GM12865 (cell line): ENCODE results near the gene FAM131C.
"Not testable (repeated sequence)": the region's sequence is repeated elsewhere in the genome, so short reads cannot be mapped to it uniquely, and the experiment has no call there.

ENCODE experiments used
- DNase-seq: peaks from one replicate; pipeline ENCODE4 v3.0.0; 2010; ENCODE audit warnings: low read depth
- H3K4me3 ChIP-seq: 2 replicates; pipeline ENCODE4 v1.5.1; 2011; ENCODE audit warnings: mild to moderate bottlenecking, low read depth, low read length, control low read depth
- TF ChIP-seq, protein P1 (sequence below): IDR thresholded peaks from 2 replicates; pipeline ENCODE4 v1.5.1; 2011; ENCODE audit warnings: low read length, control low read depth, low read depth, inconsistent platforms; ENCODE audit not compliant: insufficient read depth; ENCODE audit errors: missing control alignments

FAM131C gene

DNA sequence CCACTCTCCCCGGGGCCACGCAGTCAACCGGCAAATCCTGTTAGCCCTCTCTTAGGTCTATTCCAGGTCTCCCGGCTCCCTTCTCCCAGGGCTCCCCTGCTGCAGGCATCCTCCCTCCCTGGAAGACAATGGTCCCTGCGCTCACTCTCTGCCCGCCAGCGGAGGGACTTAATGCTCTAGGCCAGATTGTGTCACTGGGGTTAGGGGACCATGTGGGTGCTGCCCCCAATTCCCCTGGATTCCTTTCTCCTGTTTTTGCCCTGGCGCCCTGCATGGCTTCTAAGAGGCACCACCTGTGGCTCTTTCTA, 8.2 kb downstream of the FAM131C start:
- TF ChIP-seq, protein P1, sequence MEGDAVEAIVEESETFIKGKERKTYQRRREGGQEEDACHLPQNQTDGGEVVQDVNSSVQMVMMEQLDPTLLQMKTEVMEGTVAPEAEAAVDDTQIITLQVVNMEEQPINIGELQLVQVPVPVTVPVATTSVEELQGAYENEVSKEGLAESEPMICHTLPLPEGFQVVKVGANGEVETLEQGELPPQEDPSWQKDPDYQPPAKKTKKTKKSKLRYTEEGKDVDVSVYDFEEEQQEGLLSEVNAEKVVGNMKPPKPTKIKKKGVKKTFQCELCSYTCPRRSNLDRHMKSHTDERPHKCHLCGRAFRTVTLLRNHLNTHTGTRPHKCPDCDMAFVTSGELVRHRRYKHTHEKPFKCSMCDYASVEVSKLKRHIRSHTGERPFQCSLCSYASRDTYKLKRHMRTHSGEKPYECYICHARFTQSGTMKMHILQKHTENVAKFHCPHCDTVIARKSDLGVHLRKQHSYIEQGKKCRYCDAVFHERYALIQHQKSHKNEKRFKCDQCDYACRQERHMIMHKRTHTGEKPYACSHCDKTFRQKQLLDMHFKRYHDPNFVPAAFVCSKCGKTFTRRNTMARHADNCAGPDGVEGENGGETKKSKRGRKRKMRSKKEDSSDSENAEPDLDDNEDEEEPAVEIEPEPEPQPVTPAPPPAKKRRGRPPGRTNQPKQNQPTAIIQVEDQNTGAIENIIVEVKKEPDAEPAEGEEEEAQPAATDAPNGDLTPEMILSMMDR: no peak
- H3K4me3 ChIP-seq: no peak overlapping the region
- DNase-seq: no peak

DNA sequence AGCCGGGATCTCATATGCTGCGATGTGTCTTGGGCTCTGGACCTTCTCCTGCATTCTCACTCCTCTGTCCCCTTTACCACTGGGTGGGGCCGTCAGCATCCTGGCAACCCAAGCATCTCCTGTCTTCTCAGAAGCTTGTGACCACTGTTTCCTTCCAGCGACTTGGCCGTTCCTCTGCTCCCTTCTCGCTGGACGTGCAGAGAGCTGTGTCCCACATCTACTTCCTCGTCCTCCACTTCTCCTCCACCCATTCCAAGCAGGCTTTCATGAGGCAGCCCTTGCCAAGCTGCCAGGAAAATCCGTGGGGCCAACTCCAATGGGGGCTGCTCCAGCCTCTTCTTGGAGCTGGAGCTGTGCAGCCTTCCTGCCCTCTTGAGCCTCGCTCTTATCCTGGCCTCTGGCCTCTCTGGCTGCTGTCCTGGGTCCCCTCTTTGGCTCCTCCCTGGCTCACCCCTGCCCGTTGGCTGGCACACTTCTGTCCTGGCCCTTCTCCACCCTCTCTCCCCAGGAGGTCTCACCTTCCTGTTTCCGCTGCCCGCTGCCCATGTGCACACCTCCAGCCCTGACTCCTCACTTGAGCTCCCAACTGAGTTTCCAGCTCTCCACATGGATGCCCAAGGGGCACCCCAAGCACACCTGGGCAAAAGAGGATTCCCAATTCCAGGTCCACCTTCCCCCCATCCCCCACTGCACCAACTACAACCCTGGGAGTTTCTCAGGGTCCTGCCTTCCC, 8.7 kb downstream of the FAM131C start:
- H3K4me3 ChIP-seq: no peak overlapping the region
- DNase-seq: no peak
- TF ChIP-seq, protein P1: no peak

DNA sequence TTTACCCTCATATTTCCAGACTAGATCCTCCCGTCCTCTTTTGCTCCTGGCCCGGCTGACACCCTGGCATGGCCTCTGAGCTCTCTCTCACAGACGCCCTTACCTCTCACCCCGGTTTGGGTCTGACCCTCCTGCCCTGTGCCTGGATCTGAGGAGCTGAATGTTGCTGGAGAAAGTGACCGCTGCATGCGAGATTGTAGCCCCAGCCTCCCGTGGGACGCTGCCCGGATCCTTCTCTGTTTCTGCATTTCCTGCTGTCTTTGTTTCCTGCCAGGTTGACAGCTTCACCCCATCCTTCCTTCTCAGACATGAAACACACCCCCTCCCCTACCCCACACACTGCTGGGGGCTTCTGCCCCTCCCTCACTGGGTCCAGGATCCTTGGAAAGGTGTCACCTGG, 9.5 kb downstream of the FAM131C start:
- TF ChIP-seq, protein P1: no peak
- no peak for DNase-seq
- no peak overlapping the region for H3K4me3 ChIP-seq

DNA sequence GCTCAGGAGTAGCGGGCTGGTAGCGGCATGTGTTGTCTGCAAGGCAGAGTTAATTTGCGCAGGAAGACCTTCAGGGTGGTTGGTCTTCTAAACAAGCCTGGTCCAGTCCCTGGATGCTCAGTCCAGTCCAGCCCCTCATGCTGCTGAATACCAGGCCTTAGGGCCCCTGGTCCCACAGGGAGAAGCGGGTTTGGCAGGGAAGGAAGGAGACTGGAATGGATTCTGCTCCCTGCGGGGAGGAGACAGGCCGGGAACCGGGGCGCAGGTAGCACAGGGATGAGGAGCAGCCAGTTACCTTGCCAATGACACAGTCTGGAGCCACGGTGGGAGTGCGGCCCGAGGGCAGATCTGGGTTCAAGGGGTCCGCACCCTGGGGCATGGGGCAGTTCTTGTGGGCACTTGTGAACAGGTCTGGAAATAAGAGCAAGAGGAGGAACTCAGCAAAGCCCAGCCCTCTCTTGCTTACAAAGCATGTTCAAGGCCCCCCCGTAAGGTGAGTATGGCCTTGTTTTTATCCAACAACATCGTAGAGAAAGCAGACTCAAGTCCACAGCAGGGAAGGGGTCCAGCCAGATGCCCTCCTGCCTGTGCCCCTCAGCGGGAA, 10.1 kb downstream of the FAM131C start:
- TF ChIP-seq, protein P1: no peak
- no peak overlapping the region for H3K4me3 ChIP-seq
- no peak for DNase-seq

DNA sequence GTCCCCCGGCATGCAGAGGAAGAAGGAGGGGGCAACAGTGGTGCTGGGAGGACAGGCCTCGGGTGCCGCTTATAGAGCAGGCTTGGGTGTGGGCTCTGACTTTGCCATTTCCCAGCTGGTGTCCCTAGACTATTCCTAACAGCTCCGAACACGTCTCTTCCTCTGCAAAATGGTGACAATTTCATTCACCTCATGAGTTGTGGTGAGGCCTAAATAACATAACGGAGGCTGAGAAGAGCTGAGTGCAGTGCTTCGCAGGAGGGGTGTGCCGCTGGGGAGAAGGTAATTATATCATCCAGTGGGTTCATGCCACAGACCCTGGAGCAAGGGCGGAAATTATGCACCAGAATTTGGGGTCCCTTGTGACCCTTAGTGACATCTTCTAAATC, 10.8 kb downstream of the FAM131C start:
- DNase-seq, H3K4me3 ChIP-seq: not testable (repeated sequence)

DNA sequence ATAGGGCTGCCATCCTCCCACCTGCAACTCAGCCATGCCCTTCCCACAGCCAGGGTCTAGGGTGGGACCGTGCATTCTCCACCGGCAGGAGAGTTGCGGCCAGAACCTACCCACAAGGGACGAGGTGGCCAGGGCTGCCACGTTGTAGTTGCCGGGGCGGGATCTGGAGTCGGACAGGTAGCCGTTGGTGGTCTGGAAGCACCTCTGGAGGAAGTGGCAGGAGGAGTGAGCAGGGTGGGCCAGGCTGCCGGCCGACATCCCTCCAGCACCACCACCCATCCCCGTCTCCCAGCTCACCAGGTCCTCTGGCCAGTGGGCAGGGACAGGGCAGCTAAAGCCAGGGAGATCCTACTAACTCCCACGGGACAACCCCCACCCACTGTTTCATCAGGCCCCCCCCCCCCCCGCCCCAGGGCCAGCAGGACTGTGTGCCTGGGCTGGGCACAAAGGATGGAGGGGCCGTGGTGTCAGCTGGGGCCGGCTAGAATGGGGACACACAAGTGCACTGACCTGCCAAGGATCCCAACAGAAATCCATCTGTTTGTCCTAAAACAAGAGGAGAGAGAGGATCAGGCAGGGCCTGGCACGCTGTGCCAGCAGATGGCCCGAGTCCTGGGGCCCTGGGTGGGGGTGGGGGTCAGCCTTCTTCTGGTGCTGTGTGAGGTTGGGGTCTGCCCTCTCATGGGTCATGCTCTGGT, 11.3 kb downstream of the FAM131C start:
- DNase-seq, H3K4me3 ChIP-seq: not testable (repeated sequence)

DNA sequence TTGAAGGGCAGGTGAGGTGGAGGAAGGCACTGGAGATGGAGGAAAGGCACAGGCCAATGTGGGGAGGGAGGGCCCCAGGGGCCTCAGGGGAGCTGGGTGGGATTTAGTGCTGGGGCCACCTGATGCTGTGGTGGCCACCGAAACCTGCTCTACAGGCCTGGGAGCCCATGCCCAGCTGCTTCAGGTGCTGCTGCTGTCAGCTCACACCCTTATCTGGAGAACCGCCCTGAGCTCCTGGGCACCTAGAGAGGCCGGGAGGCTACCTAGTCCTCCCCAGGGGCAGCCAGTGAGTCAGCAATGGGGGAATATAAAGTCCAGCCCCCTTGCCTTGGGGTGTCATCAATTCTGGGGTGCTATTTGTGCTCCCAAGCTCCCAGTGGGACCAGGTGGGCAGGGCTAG, 12.2 kb downstream of the FAM131C start:
- TF ChIP-seq, protein P1: no peak
- DNase-seq: no peak
- H3K4me3 ChIP-seq: no peak overlapping the region

DNA sequence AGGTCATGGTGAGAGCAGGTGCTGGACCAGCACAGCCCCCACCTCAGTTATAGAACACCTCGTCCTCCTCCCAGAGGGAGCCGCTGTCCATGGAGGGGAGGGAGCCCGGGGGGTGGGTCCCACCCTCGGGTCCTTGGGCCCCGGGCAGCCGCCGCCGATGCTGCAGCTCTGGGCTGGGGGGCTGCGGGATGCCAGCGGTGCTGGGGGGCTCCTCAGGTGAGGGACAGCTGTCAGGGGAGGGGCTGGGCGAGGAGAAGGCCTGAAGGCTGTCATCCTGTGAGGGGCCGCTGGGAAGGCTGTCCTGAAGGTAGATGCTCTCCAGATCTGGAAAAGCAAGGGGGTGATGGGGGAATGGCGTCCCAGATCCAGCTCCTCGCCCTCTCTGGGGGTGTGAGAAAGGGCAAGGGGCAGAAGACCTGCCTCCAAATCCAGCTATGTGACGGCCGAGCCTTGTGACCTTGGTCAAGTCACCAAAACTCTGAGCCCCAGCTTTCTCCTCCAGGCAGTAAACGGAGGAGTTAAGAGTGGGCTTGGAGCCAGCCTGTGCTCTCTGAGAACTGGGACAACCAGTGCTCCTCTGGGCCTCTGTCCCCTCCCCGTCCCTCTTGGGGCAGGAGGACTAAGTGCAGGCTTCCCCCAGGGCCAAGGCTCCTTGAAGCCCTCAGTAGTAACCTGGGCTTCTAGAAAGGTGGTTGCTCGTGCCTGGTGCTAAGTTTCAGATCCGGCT, 14.9 kb downstream of the FAM131C start:
- not testable (repeated sequence) for DNase-seq, H3K4me3 ChIP-seq

DNA sequence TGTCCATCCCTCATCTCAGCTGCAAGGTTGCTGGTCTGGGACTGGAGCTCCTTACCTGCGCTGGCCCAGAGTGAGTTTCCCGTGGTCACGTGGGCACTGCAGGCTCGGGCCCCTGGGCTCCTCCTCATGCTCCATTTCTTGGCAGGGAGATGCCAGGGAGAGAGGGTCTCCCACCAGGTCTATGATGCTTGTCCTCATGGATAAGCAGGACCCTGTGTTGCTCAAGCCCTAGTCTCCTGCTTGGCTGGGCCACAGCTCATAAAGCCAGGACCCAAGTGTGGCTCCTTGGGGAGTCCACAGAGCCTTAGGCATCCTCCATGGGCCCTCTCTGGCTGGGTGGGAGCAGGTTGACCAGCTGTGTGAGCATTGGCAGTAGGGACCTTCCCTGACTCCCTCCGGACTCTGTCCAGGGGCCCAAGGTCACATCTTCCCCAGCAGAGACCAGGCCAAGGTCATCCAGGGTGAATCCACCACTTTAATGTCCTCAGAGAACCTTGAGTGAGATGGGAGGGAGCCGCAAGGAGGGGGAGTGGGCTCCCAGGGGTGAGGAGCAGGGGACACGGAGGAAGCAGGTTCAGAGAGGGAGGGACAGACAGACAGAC, 16.0 kb downstream of the FAM131C start:
- DNase-seq, H3K4me3 ChIP-seq: not testable (repeated sequence)

DNA sequence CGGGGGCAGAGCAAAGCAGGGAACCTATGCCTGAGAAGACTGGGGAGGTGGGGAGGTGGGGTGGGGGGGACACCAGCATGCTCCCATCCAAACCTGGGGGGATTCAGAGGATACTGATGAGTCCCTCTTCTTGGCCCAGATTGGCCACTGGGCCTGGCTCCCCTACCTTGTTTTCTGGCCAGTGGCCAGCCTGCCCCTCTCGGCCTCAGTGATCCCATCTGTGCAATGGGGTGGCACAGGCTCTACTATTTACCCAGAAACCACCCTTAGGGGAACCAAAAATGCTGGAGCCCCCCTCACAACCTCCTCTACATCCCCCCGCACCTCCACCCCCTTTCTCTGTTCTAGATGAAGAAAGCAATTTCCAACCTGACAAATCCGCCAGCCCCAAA, 16.9 kb downstream of the FAM131C start:
- H3K4me3 ChIP-seq, DNase-seq: not testable (repeated sequence)
